WI38 (cell line): ENCODE measurements around the gene LILRB5.
"Not testable (repeated sequence)": the region's sequence is repeated elsewhere in the genome, so short reads cannot be mapped to it uniquely, and the experiment has no call there.

Source experiments
- H3K4me3 ChIP-seq: 2 replicates; pipeline ENCODE4 v1.5.1; 2011; ENCODE audit warnings: low read depth, mild to moderate bottlenecking, control low read depth, low read length
- TF ChIP-seq, protein P1 (sequence below): IDR thresholded peaks from 2 replicates; pipeline ENCODE4 v1.5.1; 2012; ENCODE audit warnings: low read depth, mild to moderate bottlenecking, control low read depth, low read length

LILRB5 gene

DNA sequence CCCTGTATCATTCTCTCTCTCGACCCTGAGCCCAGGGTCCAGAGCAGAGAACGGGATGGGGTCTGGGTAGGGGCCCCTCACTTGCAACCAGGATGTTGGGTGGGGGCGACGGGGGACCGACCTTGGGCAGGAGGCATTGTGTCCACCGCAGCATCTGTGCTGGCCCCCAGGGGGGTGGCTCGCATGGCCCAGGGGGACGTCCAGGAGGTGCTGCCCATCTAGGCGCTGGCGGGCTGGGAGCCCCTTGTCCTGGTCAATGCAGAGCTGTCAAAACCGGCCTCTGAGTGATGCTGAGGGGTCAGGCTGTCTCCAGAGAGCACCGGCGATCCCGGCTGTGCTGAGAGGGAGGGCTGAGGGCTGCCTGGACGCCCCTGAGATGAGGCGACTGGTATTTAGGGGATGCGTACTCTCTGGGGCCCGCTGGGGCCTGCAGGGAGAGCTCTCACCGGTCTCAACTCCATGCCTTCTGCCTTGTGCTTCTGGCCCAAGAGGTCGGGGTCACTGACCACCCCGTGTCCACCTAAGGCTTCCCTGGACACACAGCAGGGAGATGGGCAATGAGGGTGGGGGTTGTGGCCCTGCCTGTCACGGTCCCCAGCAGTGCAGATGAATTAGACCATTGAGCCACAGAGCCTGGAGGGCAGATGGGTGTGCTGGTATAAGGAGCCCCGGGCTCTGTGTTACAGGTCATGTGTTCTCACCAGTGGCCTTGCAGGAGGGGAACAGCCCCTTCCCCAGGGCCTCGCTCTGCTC is 47.8 kb downstream of the LILRB5 start:
- TF ChIP-seq, protein P1, sequence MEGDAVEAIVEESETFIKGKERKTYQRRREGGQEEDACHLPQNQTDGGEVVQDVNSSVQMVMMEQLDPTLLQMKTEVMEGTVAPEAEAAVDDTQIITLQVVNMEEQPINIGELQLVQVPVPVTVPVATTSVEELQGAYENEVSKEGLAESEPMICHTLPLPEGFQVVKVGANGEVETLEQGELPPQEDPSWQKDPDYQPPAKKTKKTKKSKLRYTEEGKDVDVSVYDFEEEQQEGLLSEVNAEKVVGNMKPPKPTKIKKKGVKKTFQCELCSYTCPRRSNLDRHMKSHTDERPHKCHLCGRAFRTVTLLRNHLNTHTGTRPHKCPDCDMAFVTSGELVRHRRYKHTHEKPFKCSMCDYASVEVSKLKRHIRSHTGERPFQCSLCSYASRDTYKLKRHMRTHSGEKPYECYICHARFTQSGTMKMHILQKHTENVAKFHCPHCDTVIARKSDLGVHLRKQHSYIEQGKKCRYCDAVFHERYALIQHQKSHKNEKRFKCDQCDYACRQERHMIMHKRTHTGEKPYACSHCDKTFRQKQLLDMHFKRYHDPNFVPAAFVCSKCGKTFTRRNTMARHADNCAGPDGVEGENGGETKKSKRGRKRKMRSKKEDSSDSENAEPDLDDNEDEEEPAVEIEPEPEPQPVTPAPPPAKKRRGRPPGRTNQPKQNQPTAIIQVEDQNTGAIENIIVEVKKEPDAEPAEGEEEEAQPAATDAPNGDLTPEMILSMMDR, result no peak
- H3K4me3 ChIP-seq, result no peak overlapping the region

DNA sequence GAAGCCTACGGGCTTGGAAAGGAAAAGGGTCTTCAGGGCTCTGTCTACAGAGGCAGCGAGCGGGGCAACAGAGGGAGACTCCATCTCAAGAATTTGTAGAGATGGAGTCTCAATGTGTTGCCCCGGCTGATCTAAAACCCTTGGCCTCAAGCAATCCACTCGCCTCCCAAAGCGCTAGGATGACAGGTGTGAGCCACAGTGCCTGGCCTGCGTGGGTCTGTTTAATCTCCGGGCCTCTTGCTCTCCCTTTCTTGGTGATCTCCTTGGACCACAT is 48.4 kb downstream of the LILRB5 start:
- TF ChIP-seq, protein P1, result no peak
- no peak overlapping the region for H3K4me3 ChIP-seq

DNA sequence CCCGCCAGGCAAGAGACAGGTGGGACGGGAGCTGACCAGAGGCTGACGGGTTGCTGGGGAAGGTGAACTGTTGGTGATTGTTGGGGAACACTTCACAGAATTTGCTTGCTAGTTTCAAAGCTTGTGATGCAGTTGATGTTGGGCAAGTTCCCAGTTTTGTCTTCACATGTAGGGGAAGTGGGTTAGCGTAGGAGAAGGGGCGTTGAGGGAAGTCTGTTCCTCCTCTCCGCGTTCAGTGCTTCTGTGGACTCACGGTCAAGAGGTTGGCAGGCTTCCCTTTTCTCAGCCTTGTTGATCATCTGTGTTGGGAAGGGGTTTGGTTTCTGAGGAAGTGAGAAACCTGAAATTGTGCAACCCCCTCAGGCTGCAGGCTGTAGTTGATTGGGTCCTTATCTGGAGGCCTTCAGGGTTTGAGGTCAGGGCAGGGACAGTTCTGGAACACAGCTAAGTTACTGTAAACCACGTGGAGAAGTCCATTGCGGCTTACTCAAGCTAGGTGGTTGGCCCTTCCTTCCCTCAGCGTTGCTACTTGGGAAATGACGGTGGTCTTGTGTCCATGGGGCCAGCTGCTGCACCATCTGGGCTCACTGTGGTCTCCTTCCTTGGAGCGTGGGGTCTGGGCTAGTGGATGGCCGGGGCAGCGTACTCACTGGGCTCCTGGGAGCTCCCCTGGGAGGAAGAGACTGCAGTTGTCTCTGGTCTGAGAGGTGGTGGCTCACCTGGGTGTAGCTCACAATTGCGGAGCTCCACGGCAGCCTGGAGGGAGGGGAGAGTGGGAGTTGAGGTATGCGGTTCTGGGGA is 48.9 kb downstream of the LILRB5 start:
- TF ChIP-seq, protein P1, result no peak

DNA sequence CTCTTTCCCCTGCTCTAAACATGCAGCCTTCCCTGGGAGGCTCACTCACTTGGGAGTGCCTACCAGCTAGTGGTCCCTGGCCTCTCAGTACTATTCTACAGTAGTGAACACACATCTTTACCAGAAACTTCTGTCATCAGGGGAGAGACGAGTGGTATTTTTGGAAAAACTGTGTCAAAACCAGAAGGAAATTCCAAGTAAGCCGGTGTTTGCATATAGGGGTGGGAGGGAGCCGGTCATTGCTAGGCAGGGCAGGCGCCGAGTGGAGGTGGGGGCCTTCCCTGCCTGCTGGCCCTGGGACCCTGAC is 49.4 kb downstream of the LILRB5 start:
- H3K4me3 ChIP-seq, result no peak overlapping the region
- TF ChIP-seq, protein P1, result no peak

More for the DNA sequence above, 48.9 kb downstream of the LILRB5 start:
- no peak overlapping the region for H3K4me3 ChIP-seq

DNA sequence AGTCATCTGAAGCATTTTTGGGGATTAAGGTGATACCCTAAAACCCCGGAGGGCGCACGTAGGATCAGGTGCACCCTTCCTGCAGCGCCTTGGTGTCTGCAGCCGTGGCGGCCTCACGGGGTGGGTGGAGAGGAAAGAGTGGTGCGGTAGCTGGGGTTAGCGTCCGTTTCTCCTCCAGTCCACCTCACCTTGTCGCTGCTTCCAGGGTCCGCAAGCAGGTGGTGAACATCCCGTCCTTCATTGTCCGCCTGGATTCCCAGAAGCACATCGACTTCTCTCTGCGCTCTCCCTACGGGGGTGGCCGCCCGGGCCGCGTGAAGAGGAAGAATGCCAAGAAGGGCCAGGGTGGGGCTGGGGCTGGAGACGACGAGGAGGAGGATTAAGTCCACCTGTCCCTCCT is 49.9 kb downstream of the LILRB5 start:
- H3K4me3 ChIP-seq, result not testable (repeated sequence)

DNA sequence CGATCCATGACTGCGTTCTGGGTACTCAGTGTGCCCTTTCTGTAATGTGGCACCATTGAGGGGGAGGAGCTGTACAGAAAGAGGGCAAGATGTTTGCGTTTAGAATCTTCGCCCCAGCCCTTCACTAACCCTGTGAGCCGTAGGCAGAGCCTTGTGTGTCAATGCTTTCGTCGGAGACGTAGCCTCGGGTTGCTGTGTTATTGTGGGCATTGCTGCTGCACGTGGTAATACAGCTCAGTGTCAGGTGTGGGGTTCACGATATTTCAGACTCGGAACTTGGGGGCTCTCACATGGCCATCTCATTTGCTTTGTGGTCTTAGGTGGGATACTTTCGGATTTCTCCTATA is 50.3 kb downstream of the LILRB5 start:
- TF ChIP-seq, protein P1, result no peak

DNA sequence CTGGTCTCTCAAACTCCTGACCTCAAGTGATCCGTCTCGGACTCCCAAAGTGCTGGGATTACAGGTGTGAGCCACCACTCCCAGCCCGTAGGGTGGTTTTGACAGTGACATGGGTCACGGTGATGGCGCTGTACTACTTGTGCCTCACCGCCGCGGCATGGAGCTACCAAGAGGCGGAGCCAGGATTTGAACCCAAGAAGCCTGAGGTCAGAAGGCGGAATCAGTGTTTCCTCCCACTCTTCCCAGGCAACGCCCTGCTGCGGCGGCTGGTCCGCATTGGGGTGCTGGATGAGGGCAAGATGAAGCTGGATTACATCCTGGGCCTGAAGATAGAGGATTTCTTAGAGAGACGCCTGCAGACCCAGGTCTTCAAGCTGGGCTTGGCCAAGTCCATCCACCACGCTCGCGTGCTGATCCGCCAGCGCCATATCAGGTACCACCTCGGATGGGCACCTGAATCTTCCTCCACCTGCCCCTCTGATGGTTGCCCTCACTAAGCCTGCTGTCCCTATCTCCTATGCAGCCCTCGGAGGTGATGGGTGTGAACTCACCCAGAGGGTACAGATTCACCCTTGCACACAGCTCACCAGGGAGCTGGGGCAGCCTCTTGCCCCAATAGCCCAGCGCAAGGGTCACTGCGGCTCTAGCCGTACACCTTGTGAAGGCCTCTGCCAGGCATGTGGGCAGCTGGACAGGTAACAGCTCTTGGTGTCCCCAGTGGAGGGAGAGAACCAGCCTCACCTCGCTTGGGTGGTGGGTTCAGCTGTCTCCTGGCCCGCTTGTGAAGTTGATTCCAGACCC is 50.8 kb downstream of the LILRB5 start:
- TF ChIP-seq, protein P1, result no peak
- H3K4me3 ChIP-seq, result no peak overlapping the region

More for the DNA sequence above, 50.3 kb downstream of the LILRB5 start:
- no peak overlapping the region for H3K4me3 ChIP-seq
